ENCODE results near the gene LENEP. TPM values are rescaled to one million over a fixed set of nuclear protein-coding genes. Genes with fewer than 3 reads are reported as not detected.

The LENEP gene
- total RNA-seq, 1 experiment from 2014 or later, result 0.42 TPM

- Histone ChIP-seq H3K9me2 (ENCODE audit: insufficient read depth) (no peaks in the 10 kb centered on the region), H3K4me2 (ENCODE audit: low read length) (peak overlapping the region; percentile 82), H3K27me3 (ENCODE audit: insufficient read depth, low read length) (no peaks in the 10 kb centered on the region), H4K20me1 (ENCODE audit: insufficient read depth) (no peaks in the 10 kb centered on the region), H3K36me3 (ENCODE audit: control insufficient read depth in 1 of 2, insufficient read depth in 2 of 2, low read length in 2 of 2) (peaks cover 6 to 25% of the 10 kb centered on the region in 2 experiments; a peak in 3 of 4 replicates), H3K4me1 (ENCODE audit: control insufficient read depth in 1 of 2, insufficient read depth in 2 of 2, low read length in 2 of 2) (peaks cover 34 to 65% of the 10 kb centered on the region in 2 experiments), H3K27ac (ENCODE audit: low read depth, low read length) (peak overlapping the region; percentile 20; the same call in 1 of the 2 replicates), H3K79me2 (ENCODE audit: insufficient read depth, low read length) (no peaks in the 10 kb centered on the region), H2AFZ (ENCODE audit: low read depth, low read length, poor library complexity, severe bottlenecking) (no peak overlapping the region), H3K9ac (ENCODE audit: low read length) (0 out of 2 replicates have a peak overlapping the region, but pooled peaks have one; percentile 60), H3K4me3 (replicated peaks in 1 of 2; ENCODE audit: low read depth in 1 of 2, low read length in 2 of 2) (no peak overlapping the region), H3K9me3 (ENCODE audit: control insufficient read depth in 1 of 2, insufficient read depth in 1 of 2, low read depth in 1 of 2, low read length in 2 of 2) (no peaks in the 10 kb centered on the region)
- ChIA-PET RAD21 (ENCODE audit: low non-redundant PET in 1 of 2, low total read pairs in 2 of 2, uncharacterized antibody in 2 of 2, unreplicated experiment in 2 of 2) (no interaction called here), CTCF (no interaction called here), POLR2A (no interaction called here)
- ATAC-seq (no peak), DNase-seq (ENCODE audit: low read depth, low spot score) (no peak)
- intact Hi-C loops (cut with micrococcal nuclease), result no loop called here
- BruUV-seq (replicated peaks), result no TSS peak
- TF ChIP-seq ZBTB33 (IDR thresholded peaks at IDR 0.05; ENCODE audit: extremely low read depth, insufficient replicate concordance, low read length), result no peak
- TF ChIP-seq SRF (IDR thresholded peaks at IDR 0.05; ENCODE audit: low read depth), result no peak
- TF ChIP-seq YY1 (IDR thresholded peaks at IDR 0.05; ENCODE audit: extremely low read depth, insufficient replicate concordance, low read depth, low read length), result no peak
- no peak for TF ChIP-seq SP1 (IDR thresholded peaks at IDR 0.05; ENCODE audit: low read depth)
- TF ChIP-seq CTCF (IDR thresholded peaks at IDR 0.05 in 2 of 3, conservative IDR thresholded peaks at IDR 0.05 in 1 of 3; ENCODE audit: borderline replicate concordance in 1 of 3, insufficient read depth in 1 of 3, low read depth in 2 of 3, low read length in 2 of 3), result no peak
- TF ChIP-seq ELF1 (IDR thresholded peaks at IDR 0.05; ENCODE audit: borderline replicate concordance, low read depth), result no peak
- no peak; the same call in 1 of the 2 replicates for TF ChIP-seq POLR2AphosphoS5 (IDR thresholded peaks at IDR 0.05; ENCODE audit: low read depth, low read length)
- no peak for TF ChIP-seq TCF7L2 (IDR thresholded peaks at IDR 0.05; ENCODE audit: borderline replicate concordance, extremely low read depth, insufficient read depth, insufficient read length)
- TF ChIP-seq ZNF274 (IDR thresholded peaks at IDR 0.05; ENCODE audit: low read depth, low read length), result no peak
- no peak for TF ChIP-seq REST (IDR thresholded peaks at IDR 0.05; ENCODE audit: low read depth)
- TF ChIP-seq ATF3 (IDR thresholded peaks at IDR 0.05), result no peak
- TF ChIP-seq FOSL1 (IDR thresholded peaks at IDR 0.05; ENCODE audit: low read depth), result no peak
- no peak for TF ChIP-seq SIN3A (IDR thresholded peaks at IDR 0.05; ENCODE audit: low read depth)
- no peak for TF ChIP-seq JUND (IDR thresholded peaks at IDR 0.05)
- no peak for TF ChIP-seq RAD21 (IDR thresholded peaks at IDR 0.05; ENCODE audit: low read depth)
These were observed 25.4 kb downstream of the LENEP start for GRCh38 chr1:155018617-155019348.

Data from HCT116 (cell line).